NCI-H1694 treated with DMSO at 0.1 percent for 48 hours (cell line): ENCODE data around the gene CCDC92.

Experiments
- DNase-seq: peaks from one replicate; lab custom pipeline; 2025; lab: John Stamatoyannopoulos, UW

CCDC92 gene

DNA sequence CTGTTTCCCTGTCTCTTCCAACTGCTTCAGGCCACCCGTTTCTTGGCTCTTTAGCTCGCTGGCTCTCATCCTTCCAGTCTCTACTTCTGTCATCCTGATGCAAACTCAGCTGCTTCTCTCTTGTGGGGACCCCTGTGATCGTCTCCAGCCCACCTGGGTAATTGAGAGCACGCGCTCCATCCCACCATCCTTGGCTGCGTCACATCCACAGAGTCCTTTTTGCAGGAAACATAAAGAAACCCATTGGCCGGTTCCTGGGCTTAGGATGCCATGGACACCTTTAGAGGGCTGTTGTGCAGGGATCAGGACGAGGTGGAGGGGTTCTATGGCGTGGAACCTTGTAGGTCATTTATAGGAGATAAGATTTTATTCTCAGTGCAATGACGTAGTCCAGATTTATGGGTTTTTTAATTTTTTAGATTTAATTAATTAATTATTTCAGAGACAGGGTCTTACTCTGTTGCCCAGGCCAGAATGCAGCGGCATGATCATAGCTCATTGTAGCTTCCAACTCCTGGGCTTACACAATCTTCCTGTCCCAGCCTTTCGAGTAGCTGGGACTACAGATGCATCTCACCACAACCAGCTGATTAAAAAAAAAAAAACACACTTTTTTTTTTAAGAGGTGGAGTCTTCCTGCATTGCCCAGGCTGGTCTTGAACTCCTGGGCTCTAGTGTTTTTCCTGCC lies 82.6 kb downstream of the CCDC92 start:
- no peak for DNase-seq

GRCh38 chr12:123888989-123889388 lies 83.6 kb downstream of the CCDC92 start:
- DNase-seq = peak; percentile 19

GRCh38 chr12:123886931-123887582 lies 85.6 kb downstream of the CCDC92 start:
- no peak for DNase-seq

- DNase-seq = no peak
Measured at GRCh38 chr12:123886258-123886657, 86.4 kb downstream of the CCDC92 start.
